ENCODE measurements around the gene E4F1.
"Not testable (repeated sequence)": the region's sequence is repeated elsewhere in the genome, so short reads cannot be mapped to it uniquely, and the experiment has no call there.

The E4F1 gene

DNA sequence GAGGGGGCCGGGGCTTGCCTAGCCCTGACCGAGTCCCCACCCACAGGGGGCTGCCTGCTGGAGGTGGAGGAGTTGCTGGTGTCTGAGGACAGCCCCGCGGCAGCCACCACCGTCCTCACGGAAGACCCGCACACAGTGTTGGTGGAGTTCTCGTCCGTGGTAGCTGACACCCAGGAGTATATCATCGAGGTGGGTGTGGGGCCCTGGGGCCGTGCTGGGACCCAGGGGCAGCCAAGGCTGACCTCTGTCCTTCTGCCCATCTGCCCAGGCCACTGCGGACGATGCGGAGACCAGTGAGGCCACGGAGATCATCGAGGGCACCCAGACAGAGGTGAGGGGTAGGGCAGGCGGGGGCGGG is 11.4 kb downstream of the E4F1 start:
- Mint-ChIP-seq H3K27me3 (no peaks in the 10 kb centered on the region), H3K9me3 (no peaks in the 10 kb centered on the region), H3K27ac (no peak overlapping the region), H3K4me3 (no peak overlapping the region), H3K4me1 (no peaks in the 10 kb centered on the region), H3K36me3 (peaks cover 20% of the 10 kb centered on the region)
- ATAC-seq (ENCODE audit: low read depth), result no peak
- no peak for DNase-seq (ENCODE audit: low spot score in 2 of 2)

DNA sequence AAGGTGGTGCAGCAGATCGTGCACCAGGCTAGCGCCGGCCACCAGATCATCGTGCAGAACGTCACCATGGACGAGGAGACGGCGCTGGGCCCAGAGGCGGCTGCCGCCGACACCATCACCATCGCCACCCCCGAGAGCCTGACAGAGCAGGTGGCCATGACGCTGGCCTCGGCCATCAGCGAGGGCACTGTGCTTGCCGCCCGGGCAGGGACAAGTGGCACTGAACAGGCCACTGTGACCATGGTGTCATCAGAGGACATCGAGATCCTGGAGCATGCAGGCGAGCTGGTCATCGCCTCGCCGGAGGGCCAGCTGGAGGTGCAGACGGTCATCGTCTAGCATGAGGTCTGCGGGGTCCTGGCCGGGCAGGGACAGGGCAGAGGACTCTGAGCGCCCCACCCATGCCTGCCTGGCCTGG is 11.9 kb downstream of the E4F1 start:
- no peaks in the 10 kb centered on the region for H3K27me3 Mint-ChIP-seq
- no peak overlapping the region for H3K4me3 Mint-ChIP-seq
- H3K4me1 Mint-ChIP-seq, result no peaks in the 10 kb centered on the region
- ATAC-seq (ENCODE audit: low read depth) (no peak), DNase-seq (ENCODE audit: low spot score in 2 of 2) (no peak)
- no peaks in the 10 kb centered on the region for H3K9me3 Mint-ChIP-seq
- no peak overlapping the region for H3K27ac Mint-ChIP-seq
- H3K36me3 Mint-ChIP-seq, result peaks cover 16% of the 10 kb centered on the region

DNA sequence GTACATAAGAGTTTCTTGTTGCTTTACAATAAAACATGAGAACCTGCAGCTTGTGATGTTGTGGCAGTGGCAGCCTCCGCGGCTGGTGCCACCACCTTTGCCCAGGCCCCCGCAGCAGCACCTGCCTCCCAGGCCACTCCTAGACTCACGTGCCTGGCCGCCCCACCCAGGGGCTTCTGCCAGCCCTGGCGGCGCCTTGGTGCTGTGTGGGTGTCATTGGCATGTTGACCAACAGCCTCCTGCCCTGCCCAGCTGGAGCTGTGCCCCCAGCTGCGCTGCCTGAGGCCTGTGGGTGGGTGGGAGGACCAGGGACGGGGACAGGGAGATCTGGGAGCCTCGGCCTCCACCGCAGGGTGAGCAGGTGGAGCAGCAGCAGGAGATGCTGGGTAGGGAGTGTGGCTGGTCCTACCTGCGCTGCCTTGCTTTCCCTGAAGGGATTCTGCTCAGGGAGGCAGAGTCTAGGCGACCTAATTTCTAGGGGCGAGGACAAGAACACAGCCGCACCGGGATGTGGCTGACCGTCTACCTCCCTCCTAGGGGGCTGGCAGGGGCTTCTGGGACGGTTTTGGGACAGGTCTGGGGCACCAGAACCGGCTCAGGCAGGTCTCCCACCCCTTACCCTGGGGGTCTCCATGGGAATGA is 12.4 kb downstream of the E4F1 start:
- no peaks in the 10 kb centered on the region for H3K27me3 Mint-ChIP-seq
- no peak for ATAC-seq (ENCODE audit: low read depth)
- peaks cover 14% of the 10 kb centered on the region for H3K36me3 Mint-ChIP-seq

DNA sequence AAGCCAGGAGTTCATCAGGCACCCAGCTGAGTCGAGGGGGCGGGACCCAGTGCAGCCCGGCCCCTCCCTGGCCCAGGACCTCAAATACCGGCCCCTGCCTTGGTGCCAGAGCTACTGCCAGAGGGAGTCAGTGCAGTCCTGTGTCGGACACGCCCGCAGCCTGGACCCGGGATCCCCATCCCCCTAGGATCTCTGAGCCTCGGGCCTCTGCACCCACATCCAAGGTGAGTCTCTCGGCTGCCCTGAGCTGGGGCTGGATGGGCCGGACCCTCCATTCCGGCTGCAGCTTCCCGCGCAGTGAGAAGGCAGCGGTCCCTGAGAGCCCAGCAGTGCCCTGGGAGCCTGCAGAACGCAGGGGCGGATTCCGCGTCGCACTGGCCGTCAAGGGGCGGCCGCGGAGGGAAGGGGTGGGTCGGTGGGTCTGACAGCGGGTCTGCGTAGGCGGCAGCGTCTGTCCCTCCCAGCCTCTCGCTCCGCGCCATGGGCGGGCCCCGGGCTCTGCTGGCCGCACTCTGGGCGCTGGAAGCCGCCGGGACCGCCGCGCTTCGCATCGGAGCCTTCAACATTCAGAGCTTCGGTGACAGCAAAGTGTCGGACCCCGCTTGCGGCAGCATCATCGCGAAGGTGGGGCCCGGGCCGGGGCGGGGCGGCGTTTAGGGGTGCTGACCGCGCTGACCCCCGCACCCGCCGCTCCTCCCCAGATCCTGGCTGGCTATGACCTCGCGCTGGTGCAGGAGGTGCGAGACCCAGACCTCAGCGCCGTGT is 13.1 kb downstream of the E4F1 start, which contains the start of gene DNASE1L2:
TSS of gene DNASE1L2 (plus strand) at position 108 of the 765 bp plus-strand sequence. CDS start at position 481, 373 bp downstream.
- DNase-seq (ENCODE audit: low spot score in 2 of 2), result no peak
- no peaks in the 10 kb centered on the region for H3K9me3 Mint-ChIP-seq
- peaks cover 14% of the 10 kb centered on the region for H3K36me3 Mint-ChIP-seq
- H3K4me3 Mint-ChIP-seq, result no peak within 1 kb of the TSS
- no peak within 1 kb of the TSS for H3K27ac Mint-ChIP-seq
- H3K27me3 Mint-ChIP-seq, result no peaks in the 10 kb centered on the region
- no peak for ATAC-seq (ENCODE audit: low read depth)
- H3K4me1 Mint-ChIP-seq, result no peaks in the 10 kb centered on the region

More for the DNA sequence above, 12.4 kb downstream of the E4F1 start:
- H3K4me3 Mint-ChIP-seq, result no peak overlapping the region
- no peaks in the 10 kb centered on the region for H3K4me1 Mint-ChIP-seq
- H3K9me3 Mint-ChIP-seq, result no peaks in the 10 kb centered on the region
- no peak overlapping the region for H3K27ac Mint-ChIP-seq
- no peak for DNase-seq (ENCODE audit: low spot score in 2 of 2)

DNA sequence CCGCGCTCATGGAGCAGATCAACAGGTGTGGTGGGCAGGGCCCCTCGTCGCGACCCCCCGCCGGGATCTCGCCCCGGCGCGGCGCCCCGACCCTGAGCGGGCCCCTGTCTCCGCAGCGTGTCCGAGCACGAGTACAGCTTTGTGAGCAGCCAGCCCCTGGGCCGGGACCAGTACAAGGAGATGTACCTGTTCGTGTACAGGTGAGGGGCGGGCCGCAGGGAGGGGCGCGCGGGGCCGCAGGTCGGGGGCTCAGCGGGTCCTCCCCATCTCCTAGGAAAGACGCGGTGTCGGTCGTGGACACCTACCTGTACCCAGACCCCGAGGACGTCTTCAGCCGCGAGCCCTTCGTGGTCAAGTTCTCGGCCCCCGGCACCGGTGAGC is 13.7 kb downstream of the E4F1 start:
- Mint-ChIP-seq H3K27ac (no peak overlapping the region), H3K27me3 (no peaks in the 10 kb centered on the region), H3K4me1 (no peaks in the 10 kb centered on the region), H3K4me3 (no peak overlapping the region), H3K36me3 (peaks cover 14% of the 10 kb centered on the region), H3K9me3 (no peaks in the 10 kb centered on the region)
- no peak for DNase-seq (ENCODE audit: low spot score in 2 of 2)
- no peak for ATAC-seq (ENCODE audit: low read depth)

DNA sequence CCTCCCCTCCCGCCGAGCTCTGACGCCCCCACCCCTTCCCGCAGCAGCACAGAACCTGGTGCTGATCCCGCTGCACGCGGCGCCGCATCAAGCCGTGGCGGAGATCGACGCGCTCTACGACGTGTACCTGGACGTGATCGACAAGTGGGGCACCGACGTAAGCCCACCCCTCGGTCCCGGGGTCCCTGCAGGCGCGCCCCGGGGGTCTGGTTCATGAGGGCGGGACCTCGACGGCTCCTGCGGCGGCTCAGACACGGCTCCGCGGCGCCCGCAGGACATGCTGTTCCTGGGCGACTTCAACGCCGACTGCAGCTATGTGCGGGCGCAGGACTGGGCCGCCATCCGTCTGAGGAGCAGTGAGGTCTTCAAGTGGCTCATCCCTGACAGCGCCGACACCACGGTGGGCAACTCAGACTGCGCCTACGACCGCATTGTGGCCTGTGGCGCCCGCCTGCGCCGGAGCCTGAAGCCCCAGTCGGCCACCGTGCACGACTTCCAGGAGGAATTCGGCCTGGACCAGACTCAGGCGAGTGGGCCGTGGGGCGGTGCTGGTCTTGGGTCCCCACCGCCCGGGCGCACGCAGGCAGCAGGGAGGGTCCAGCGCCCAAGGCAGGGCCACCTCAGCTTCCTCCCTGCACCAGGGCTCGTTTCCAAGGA is 14.2 kb downstream of the E4F1 start:
- ATAC-seq (ENCODE audit: low read depth) (no peak), DNase-seq (ENCODE audit: low spot score in 2 of 2) (no peak)
- Mint-ChIP-seq H3K9me3 (no peaks in the 10 kb centered on the region), H3K4me1 (no peaks in the 10 kb centered on the region), H3K36me3 (peaks cover 18% of the 10 kb centered on the region), H3K27me3 (no peaks in the 10 kb centered on the region), H3K27ac (no peak overlapping the region), H3K4me3 (no peak overlapping the region)

DNA sequence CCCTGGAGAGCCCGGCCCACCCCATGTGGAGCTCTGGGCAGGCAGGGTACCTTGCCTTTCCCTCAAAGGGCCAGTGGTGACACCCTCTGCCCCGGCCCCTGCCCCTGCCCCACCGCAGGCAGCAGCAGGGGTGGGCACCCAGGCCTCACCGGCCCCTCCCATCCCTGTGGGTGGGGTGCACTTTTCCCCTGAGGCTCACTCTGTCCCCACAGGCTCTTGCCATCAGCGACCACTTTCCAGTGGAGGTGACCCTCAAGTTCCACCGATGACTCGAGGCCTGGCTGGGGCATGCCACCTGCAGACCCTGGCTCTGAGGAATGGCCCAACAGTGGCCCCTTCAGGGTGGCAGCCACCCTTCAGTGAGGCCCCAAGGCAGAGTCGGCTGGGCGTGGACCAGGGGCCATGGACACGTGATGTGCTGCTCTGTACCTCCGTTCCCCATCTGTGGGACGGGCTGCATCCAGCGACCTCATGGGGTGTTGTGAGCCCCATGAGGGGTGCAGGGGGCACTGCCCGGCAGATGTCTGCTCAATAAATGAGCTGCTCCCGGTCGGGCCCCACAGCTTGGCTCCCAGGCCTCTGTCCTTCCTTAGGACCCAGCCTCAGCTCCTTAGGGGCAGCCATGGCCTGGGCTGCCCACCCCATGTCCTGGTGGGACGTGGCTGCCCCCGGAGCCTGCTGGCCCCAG is 14.9 kb downstream of the E4F1 start:
- Mint-ChIP-seq H3K36me3 (peaks cover 18% of the 10 kb centered on the region), H3K27ac (no peak overlapping the region), H3K4me1 (no peaks in the 10 kb centered on the region), H3K9me3 (no peaks in the 10 kb centered on the region), H3K27me3 (no peaks in the 10 kb centered on the region), H3K4me3 (no peak overlapping the region)
- ATAC-seq (ENCODE audit: low read depth) (no peak), DNase-seq (ENCODE audit: low spot score in 2 of 2) (no peak)

GRCh38 chr16:2238838-2239675 is 15.7 kb downstream of the E4F1 start:
- ATAC-seq (ENCODE audit: low read depth), result no peak
- Mint-ChIP-seq H3K4me3 (no peak overlapping the region), H3K27ac (no peak overlapping the region)

GRCh38 chr16:2240331-2240730 is 16.9 kb downstream of the E4F1 start:
- H3K4me1 Mint-ChIP-seq; H3K27ac Mint-ChIP-seq; H3K9me3 Mint-ChIP-seq; ATAC-seq (ENCODE audit: low read depth); H3K4me3 Mint-ChIP-seq; H3K27me3 Mint-ChIP-seq; DNase-seq (ENCODE audit: low spot score in 2 of 2): not testable (repeated sequence)
- H3K36me3 Mint-ChIP-seq, result peaks cover 11% of the 10 kb centered on the region

More at GRCh38 chr16:2238838-2239675, 15.7 kb downstream of the E4F1 start:
- Mint-ChIP-seq H3K9me3 (no peaks in the 10 kb centered on the region), H3K27me3 (no peaks in the 10 kb centered on the region), H3K36me3 (peaks cover 14% of the 10 kb centered on the region), H3K4me1 (no peaks in the 10 kb centered on the region)
- no peak for DNase-seq (ENCODE audit: low spot score in 2 of 2)

DNA sequence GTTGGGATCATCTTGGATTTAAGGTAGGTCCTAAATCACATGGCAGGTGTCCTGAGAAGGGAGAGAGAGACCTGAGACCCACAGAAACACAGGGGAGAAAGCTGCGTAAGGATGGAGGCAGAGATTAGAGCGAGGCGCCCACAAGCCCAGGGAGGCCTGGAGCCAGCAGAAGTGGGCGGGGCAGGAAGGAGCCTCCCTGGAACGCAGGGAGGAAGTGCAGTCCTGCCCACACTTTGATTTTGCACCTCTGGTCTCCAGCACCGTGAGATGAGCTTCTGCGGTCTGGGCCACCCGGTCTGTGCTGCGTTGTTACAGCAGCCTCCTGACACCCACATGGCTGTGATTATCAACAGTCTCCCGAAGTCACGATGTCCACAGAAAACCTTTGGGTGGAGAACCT is 19.2 kb downstream of the E4F1 start:
- no peak for DNase-seq (ENCODE audit: low spot score in 2 of 2)
- no peaks in the 10 kb centered on the region for H3K9me3 Mint-ChIP-seq
- no peaks in the 10 kb centered on the region for H3K27me3 Mint-ChIP-seq
- H3K4me3 Mint-ChIP-seq, result no peak overlapping the region
- H3K36me3 Mint-ChIP-seq, result peaks cover 11% of the 10 kb centered on the region
- no peak for ATAC-seq (ENCODE audit: low read depth)
- H3K4me1 Mint-ChIP-seq, result no peaks in the 10 kb centered on the region
- H3K27ac Mint-ChIP-seq, result no peak overlapping the region

DNA sequence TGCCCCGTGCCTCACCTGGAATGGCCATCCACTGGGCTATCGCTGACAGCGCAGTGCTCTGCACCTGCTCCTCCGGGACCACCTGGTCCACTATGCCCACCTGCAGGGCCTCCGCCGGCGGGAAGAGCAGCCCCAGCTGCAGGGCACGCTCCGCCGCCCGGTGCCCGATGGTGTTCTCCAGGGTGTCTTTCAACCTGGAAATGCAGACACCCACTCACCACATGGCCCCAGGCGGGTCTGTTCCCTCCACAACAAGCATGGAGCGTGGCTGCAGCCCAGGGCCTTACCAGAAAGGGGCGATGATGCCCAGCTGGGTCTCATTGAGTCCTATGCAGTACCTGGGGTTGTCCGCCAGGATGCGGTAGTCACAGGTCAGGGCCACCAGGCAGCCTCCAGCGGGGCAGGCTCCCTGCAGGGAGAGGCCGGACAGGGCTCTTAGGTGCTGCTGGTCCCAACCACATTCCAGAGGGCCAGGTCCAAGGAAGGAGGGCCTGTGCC is 19.7 kb downstream of the E4F1 start:
- Mint-ChIP-seq H3K9me3 (no peaks in the 10 kb centered on the region), H3K27me3 (no peaks in the 10 kb centered on the region), H3K4me3 (no peak overlapping the region), H3K36me3 (peaks cover 11% of the 10 kb centered on the region), H3K27ac (no peak overlapping the region), H3K4me1 (no peaks in the 10 kb centered on the region)
- ATAC-seq (ENCODE audit: low read depth) (no peak), DNase-seq (ENCODE audit: low spot score in 2 of 2) (no peak)

DNA sequence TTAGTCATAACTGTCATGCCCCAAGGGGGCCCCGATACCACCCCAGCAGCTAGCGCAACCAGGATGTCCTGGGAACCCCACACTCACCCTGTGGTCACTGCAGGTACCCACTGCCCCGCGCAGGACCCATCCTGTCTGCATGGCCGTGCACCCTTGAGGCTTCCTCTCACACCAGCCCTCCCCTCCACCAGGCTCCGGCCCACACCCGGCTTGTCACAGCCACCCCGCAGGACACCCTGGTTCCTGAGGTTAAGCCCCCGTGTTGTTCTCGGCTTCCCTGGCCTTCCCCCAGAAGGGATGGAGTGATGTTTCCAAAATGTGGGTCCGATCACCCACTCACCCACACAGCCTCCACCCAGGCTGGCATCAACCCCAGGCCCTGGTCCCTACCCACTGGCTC is 20.4 kb downstream of the E4F1 start:
- Mint-ChIP-seq H3K4me1 (no peaks in the 10 kb centered on the region), H3K4me3 (no peak overlapping the region), H3K36me3 (peaks cover 11% of the 10 kb centered on the region), H3K9me3 (no peaks in the 10 kb centered on the region), H3K27me3 (no peaks in the 10 kb centered on the region), H3K27ac (no peak overlapping the region)
- DNase-seq (ENCODE audit: low spot score in 2 of 2) (no peak), ATAC-seq (ENCODE audit: low read depth) (no peak)

- Mint-ChIP-seq H3K36me3 (peaks cover 11% of the 10 kb centered on the region), H3K4me3 (no peak overlapping the region), H3K27me3 (no peaks in the 10 kb centered on the region), H3K27ac (no peak overlapping the region), H3K4me1 (no peaks in the 10 kb centered on the region), H3K9me3 (no peaks in the 10 kb centered on the region)
- no peak for ATAC-seq (ENCODE audit: low read depth)
- no peak for DNase-seq (ENCODE audit: low spot score in 2 of 2)
These were observed 20.9 kb downstream of the E4F1 start for GRCh38 chr16:2244301-2244700.

Measured in memory B cell (primary cell).